ENCODE data around the gene LHX8.

GRCh38 chr1:75100481-75101092 is 33.6 kb upstream of the LHX8 start:
- TF ChIP-seq, protein P1, sequence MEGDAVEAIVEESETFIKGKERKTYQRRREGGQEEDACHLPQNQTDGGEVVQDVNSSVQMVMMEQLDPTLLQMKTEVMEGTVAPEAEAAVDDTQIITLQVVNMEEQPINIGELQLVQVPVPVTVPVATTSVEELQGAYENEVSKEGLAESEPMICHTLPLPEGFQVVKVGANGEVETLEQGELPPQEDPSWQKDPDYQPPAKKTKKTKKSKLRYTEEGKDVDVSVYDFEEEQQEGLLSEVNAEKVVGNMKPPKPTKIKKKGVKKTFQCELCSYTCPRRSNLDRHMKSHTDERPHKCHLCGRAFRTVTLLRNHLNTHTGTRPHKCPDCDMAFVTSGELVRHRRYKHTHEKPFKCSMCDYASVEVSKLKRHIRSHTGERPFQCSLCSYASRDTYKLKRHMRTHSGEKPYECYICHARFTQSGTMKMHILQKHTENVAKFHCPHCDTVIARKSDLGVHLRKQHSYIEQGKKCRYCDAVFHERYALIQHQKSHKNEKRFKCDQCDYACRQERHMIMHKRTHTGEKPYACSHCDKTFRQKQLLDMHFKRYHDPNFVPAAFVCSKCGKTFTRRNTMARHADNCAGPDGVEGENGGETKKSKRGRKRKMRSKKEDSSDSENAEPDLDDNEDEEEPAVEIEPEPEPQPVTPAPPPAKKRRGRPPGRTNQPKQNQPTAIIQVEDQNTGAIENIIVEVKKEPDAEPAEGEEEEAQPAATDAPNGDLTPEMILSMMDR (IDR thresholded peaks at IDR 0.05; ENCODE audit: low read depth, low read length, poor library complexity, severe bottlenecking), result no peak
- no peak for TF ChIP-seq EZH2phosphoT487 (IDR thresholded peaks at IDR 0.05; ENCODE audit: borderline replicate concordance, low read length)
